Measurements from ENCODE around the gene CUX1.
"Not testable (repeated sequence)": the region's sequence is repeated elsewhere in the genome, so short reads cannot be mapped to it uniquely, and the experiment has no call there.

The CUX1 gene

DNA sequence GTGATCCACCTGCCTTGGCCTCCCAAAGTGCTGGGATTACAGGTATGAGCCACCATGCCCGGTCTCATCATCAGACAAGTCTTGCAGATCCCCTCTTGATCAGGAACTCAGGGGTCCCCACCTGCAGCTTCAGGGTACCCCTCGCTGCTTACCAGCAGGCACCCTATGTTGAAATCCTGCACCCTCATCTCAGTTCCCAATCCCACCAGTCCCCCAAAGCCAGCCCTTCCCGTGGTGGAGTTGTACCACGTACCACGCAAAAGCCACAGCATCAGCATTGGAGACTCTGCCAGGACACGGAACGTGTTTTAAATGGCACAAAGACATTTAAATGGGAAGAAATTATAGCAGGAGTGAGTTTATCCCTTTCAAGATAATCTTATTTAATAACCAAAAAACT is 202.0 kb downstream of the CUX1 start:
- FAIRE-seq = no peak

DNA sequence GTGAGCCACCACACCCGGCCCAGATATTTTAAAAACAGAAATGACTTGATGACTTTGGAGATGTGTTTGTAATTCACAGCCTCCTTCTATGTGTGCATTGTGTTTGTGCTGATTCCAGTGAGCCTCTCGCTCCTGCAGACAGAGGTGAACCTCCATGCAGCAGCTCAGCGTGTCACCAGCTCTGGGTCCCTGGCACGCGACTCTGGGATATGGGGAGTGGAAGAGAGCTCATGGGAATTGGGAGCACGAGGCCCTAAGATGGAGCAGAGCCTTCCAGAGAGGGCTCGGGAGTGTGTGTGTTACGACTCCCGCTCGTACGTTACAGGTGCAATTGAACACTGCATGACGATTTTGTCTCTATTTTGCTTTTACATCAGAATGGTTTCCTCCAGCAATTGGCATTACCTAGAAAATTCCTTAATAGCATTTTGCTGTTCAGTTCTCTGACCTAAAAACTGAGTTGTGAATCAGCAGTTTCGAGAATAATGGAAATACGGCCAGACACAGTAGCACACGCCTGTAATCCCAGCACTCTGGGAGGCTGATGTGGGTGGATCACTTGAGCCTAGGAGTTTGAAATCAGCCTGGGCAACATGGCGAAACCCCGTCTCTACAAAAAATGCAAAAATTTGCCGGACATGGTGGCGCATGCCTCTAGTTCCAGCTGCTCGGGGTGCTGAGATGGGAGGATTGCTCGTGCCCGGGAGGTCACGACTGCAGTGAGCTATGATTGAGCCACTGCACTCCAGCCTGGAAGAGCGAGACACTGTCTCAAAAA is 204.6 kb downstream of the CUX1 start:
- FAIRE-seq = no peak

GRCh38 chr7:102024005-102024768 is 206.8 kb downstream of the CUX1 start:
- no peak for FAIRE-seq

DNA sequence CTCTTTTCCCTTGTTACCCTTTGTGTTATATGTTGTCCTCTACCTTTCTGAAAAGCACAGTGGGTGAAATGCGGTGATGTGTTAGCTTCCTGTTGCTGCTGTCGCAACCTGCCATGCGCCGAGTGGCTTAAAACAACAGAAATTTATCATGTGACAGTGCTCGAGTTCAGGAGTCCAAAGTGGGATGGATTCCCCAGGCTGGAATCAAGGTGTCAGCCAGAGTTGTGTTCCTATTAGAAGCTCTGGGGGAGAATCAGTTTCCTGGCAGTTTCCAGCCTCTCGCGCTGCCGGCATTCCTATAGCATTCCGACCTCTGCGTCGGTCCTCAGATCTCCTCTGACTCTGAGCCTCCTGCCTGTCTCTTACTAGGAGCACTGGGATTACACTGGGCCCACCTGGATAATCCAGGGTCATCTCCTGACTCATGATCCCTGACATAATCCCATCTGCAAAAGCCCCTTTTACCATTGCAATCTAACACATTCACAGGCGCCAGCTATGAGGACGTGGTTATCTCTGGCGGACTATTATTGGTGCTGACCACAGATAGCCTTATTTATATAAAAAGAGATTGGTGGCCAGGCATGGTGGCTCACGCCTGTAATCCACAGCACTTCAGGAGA is 207.5 kb downstream of the CUX1 start:
- FAIRE-seq = no peak

DNA sequence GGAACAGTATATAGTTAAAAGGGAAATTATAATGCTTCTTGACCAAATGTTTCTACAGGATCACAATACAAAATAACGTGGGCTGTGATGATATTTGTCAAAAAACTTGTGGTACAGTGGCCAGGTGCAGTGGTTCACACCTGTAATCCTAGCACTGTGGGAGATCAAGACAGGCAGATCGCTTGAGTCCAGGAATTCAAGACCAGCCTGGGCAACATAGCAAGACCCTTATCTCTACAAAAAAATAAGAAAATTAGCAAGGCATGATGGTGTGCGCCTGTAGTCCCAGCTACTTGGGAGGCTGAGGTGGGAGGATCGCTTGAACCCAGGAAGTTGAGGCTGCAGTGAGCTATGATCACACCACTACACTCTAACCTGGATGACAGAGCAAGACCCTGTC is 208.4 kb downstream of the CUX1 start:
- not testable (repeated sequence) for FAIRE-seq

- FAIRE-seq = no peak
These were observed 210.9 kb downstream of the CUX1 start for GRCh38 chr7:102028206-102028826.

GRCh38 chr7:102029616-102030015 is 212.2 kb downstream of the CUX1 start:
- FAIRE-seq = no peak

GRCh38 chr7:102030696-102031095 is 213.3 kb downstream of the CUX1 start:
- FAIRE-seq = no peak

DNA sequence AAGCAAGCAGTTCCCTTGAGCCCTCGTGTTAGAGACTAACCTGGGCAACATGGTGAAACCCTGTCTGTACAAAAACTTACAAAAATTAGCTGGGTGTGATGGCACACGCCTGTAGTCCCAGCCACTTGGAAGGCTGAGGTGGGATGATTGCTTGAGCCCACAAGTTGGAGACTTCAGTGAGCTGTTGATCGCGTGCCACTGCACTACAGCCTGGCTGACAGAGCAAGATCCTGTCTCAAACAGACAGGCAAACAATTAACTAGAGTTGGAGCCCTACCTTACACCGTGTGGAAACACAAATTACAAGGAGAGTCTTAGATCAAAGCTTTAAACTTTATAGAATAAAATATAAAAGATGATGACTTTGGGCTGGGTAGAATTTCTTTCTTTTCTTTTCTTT is 219.5 kb downstream of the CUX1 start:
- FAIRE-seq = no peak

- FAIRE-seq = no peak
These were observed 222.3 kb downstream of the CUX1 start for GRCh38 chr7:102039706-102040105.

- no peak for FAIRE-seq
These were observed 223.1 kb downstream of the CUX1 start for GRCh38 chr7:102040569-102040968.

DNA sequence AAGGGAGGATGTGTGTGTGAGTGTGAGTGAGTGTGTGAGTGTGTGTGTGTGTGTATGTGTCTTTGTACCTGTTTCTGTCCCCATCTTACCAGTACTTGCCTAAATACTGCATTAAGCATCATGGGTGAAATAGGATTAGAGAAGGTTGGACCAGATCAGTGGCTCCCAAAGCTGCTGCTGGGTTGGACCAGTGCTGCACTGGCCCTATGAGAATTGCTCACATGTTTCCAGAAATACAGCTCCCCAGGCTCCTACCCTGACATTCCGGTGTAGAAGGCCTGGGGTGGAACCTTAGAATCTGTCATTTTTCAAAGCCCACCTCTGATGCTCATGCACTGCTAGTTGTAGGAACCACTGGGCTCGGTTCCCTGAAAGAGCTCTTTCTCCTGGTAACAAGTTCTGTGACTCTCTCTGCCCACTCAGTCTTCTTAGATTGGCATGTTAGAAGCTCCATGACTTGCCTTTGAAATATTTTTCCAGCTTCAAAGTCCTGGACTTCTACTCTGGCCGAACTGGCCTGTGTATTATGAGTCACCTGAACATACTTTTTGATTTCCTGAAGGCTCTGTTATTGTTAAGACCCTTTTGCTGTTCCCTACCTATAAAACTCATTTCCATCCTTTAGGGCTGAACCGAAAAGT is 224.7 kb downstream of the CUX1 start:
- no peak for FAIRE-seq

GRCh38 chr7:102042796-102043195 is 225.4 kb downstream of the CUX1 start:
- not testable (repeated sequence) for FAIRE-seq

DNA sequence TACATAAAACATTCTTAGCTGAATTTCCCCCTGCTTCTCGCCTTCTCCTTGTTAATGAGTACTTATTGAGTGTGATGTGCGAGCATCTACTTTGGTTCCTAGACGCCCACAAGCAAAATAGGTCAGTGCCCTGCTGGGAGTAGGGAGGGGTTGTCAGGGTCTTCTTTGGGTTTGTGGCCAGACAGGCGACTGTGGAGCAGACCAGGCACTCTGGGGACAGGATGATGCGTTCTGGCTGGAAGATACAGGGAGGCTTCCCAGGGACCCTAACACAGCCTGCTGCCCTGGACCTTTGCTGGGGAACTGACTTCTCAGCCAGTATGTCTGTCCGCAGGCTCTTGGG is 227.2 kb downstream of the CUX1 start:
- FAIRE-seq = no peak

- FAIRE-seq = no peak
These were observed 227.7 kb downstream of the CUX1 start for GRCh38 chr7:102044984-102045673.

- no peak for FAIRE-seq
These were observed 228.4 kb downstream of the CUX1 start for GRCh38 chr7:102045681-102046372.

DNA sequence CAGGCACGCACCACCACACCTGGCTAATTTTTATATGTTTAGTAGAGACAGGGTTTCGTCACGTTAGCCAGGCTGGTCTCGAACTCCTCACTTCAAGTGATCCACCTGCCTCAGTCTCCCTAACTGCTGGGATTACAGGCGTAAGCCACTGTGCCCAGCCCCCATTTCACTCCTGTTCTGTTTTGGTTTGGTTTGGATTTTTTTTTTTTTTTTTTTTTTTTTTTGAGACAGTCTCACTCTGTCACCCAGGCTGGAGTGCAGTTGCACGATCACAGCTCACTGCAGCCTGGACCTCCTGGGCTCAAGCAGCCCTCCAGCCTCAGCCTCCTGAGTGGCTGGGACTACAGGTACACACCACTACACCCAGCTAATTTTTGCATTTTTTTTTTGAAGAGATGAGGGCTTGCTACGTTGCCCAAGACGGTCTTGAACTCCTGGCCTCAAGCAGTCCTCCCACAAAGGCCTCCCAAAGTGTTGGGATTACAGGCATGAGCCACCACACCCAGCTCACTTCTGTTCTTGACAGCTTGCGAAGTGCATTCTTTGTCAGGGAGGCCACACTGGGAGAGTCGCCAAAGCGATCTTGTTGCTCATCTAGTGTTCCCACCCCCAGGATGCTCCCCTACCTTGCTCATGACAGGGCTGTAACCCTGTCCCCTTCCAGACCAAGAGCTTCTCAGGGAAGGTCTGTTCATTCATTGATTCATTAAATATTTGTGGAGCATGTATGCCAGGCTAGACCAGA is 229.1 kb downstream of the CUX1 start:
- FAIRE-seq = no peak

- FAIRE-seq = no peak
These were observed 229.7 kb downstream of the CUX1 start for GRCh38 chr7:102047167-102047566.

DNA sequence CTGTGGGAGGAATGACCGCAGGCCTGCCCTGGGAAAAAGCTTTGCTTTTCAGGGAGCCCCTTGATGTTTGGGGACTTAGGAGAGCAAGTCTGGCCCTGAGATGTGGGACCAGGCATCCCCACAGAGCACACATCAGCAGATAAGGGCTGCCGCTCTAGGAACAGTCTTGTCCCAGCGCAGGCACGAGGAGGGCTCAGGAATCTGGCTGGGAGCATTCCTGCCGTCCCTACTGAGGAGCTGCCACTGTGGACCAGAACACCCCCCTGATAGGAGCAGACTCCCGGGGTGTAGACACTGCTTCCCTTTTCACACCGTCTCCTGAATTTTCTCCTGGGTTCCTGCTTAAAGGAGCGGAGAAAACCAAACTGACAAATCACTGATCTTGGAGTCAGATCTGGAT is 232.3 kb downstream of the CUX1 start:
- FAIRE-seq = no peak

- FAIRE-seq = no peak
These were observed 233.5 kb downstream of the CUX1 start for GRCh38 chr7:102050864-102051460.

DNA sequence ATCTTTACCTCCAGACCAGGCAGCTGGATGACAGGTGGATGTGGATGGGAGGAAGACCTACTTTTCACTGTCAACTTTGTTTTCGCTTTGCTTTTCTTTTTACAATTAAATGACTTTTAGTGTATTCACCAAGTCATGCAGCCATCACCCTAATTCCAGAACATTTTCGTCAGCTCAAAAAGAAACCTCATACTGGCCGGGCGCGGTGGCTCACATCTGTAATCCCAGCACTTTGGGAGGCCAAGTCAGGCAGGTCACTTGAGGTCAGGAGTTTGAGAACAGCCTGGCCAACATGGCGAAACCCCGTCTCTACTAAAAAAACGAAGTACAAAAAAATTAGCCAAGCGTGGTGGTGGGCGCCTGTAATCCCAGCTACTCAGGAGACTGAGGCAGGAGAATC is 234.3 kb downstream of the CUX1 start:
- not testable (repeated sequence) for FAIRE-seq

All from A204.1 (cell line).